ENCODE measurements around the gene HSD17B8.

Gene HSD17B8

DNA sequence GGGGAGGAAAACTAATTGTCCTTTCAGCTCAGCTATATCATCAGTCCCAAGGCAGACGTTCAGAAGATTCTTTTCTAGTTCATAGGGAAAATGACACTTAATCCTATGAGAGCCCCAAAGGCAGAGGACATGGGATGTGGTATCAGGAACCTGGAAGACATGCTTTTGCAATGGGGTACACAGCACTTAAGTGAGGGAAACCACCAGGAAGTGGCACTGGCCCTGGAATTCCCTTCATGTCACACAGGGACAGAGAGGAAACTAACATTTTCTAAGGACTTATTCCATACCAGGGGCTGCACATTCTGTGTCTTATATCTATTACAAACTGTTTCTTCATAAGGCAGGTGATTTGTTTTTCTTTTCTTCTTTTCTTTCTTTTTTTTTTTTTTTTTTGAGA is 39.0 kb downstream of the HSD17B8 start:
- DNase-seq: no peak
- Histone ChIP-seq H3K36me3 (ENCODE audit: control insufficient read depth, insufficient read depth, low read length) (no peaks in the 10 kb centered on the region), H3K27ac (ENCODE audit: insufficient read depth, low read length, poor library complexity, severe bottlenecking) (no peak overlapping the region), H3K4me3 (ENCODE audit: insufficient read depth, low read depth, low read length, poor library complexity, severe bottlenecking) (no peak overlapping the region), H3K27me3 (replicated peaks; ENCODE audit: control insufficient read depth, insufficient read depth, low read length, poor library complexity, severe bottlenecking) (no peaks in the 10 kb centered on the region), H3K4me1 (ENCODE audit: control insufficient read depth, insufficient read depth, low read length, poor library complexity, severe bottlenecking) (peaks cover 6% of the 10 kb centered on the region), H3K9me3 (ENCODE audit: control insufficient read depth, low read length) (no peaks in the 10 kb centered on the region)

DNA sequence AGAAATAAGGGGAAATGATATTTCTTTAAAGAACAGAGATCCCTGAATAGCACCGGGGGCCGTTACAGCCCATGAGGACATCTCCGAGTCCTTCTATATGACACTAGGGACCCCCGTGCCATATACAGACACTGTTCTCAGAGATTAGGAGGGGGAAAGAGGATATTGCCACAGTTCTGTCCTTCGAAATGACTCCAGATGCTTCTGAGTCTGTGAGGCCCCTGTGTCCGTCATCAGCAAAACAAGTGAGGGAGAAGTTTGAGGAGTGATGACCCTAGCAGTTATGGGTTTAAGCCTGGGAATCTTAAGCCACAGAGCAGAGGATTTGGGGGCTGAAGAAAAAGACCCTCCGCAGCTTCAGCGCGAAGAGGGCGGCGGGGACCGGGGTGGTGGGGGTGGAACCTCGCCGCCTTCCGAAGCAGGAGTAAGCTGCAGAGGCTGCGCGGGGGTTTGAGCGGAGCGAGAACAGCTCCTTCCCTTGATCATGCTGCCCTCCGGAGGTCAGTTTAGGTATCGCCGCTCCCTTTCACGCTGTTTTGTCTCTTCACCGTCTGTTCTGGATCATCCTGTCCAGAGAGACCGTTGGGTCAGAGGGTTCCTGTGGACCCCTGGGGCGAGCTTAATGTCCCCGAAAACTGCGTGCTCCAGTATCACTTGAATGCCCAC is 43.7 kb downstream of the HSD17B8 start:
- Histone ChIP-seq H3K27me3 (replicated peaks; ENCODE audit: control insufficient read depth, insufficient read depth, low read length, poor library complexity, severe bottlenecking) (no peaks in the 10 kb centered on the region), H3K4me3 (ENCODE audit: insufficient read depth, low read depth, low read length, poor library complexity, severe bottlenecking) (peak overlapping the region; percentile 60), H3K27ac (ENCODE audit: insufficient read depth, low read length, poor library complexity, severe bottlenecking) (peak overlapping the region; percentile 95), H3K4me1 (ENCODE audit: control insufficient read depth, insufficient read depth, low read length, poor library complexity, severe bottlenecking) (peaks cover 24% of the 10 kb centered on the region), H3K9me3 (ENCODE audit: control insufficient read depth, low read length) (no peaks in the 10 kb centered on the region), H3K36me3 (ENCODE audit: control insufficient read depth, insufficient read depth, low read length) (peaks cover 4% of the 10 kb centered on the region)
- DNase-seq: peak; percentile 69 to 82 (median 77)

DNA sequence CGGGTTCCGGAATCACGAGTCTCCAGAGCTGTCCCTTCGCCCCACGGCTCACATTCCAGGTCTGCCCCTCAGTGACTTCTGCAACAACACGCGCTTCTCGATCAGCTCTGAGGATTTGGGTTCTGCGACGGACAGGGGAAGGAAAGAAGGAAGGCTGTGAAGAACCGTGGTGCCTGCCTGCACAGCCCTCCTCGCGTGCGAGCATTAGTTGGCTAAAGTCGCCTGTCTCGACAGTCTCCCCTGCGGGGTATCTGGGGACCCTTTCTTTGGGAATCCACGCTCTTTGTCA is 44.1 kb downstream of the HSD17B8 start:
- Histone ChIP-seq H3K36me3 (ENCODE audit: control insufficient read depth, insufficient read depth, low read length) (peaks cover 4% of the 10 kb centered on the region), H3K27ac (ENCODE audit: insufficient read depth, low read length, poor library complexity, severe bottlenecking) (peak overlapping the region; percentile 95), H3K9me3 (ENCODE audit: control insufficient read depth, low read length) (no peaks in the 10 kb centered on the region), H3K4me3 (ENCODE audit: insufficient read depth, low read depth, low read length, poor library complexity, severe bottlenecking) (peak overlapping the region; percentile 60), H3K27me3 (replicated peaks; ENCODE audit: control insufficient read depth, insufficient read depth, low read length, poor library complexity, severe bottlenecking) (no peaks in the 10 kb centered on the region), H3K4me1 (ENCODE audit: control insufficient read depth, insufficient read depth, low read length, poor library complexity, severe bottlenecking) (peaks cover 24% of the 10 kb centered on the region)
- peak in 2 of 3 donors; percentile 9 to 29 for DNase-seq

DNA sequence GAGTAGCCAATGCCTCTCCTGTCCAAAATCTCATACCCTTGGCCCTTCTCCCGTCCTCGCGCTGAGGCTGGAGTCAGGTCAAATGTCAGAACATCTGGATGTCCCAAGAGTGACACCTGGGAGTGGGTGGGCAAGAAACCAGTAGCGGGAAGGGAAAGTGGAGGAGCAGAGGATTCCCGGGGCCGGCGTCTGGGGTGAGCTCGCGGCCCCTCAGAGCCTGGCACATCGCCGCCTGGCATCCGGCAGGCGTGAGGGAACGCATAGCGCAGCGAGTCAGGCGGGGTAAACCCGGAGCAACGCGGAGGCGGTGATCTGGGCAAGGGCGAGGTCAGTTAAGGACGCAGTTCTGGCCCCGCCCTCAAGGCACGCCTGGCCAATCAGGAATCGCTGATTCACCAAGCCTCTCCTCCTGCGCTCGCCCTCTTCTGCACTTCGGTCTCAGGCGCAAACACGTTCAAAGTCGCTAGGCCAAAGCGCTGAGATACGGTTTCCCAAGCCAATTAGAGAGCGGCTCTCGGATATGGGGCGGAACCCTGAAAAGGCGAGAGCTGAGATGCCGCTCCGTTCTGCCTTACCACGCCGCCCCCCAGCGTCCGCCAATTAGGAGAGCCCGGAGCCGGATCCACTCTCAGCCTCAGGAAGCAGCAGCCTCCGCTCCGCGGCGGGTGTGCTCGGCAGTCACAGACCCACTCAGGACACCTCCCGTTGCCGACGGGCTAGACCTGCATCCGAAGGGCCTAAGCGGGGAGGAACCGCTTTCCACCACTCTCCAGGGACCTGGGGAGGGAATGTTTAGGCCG is 44.7 kb downstream of the HSD17B8 start:
- H3K4me1 ChIP-seq (ENCODE audit: control insufficient read depth, insufficient read depth, low read length, poor library complexity, severe bottlenecking): peaks cover 24% of the 10 kb centered on the region
- peak; percentile 94 to 96 (median 95) for DNase-seq
- H3K4me3 ChIP-seq (ENCODE audit: insufficient read depth, low read depth, low read length, poor library complexity, severe bottlenecking): peak overlapping the region; percentile 60
- H3K36me3 ChIP-seq (ENCODE audit: control insufficient read depth, insufficient read depth, low read length): peaks cover 4% of the 10 kb centered on the region
- H3K9me3 ChIP-seq (ENCODE audit: control insufficient read depth, low read length): no peaks in the 10 kb centered on the region
- H3K27ac ChIP-seq (ENCODE audit: insufficient read depth, low read length, poor library complexity, severe bottlenecking): peak overlapping the region; percentile 95
- H3K27me3 ChIP-seq (replicated peaks; ENCODE audit: control insufficient read depth, insufficient read depth, low read length, poor library complexity, severe bottlenecking): no peaks in the 10 kb centered on the region

DNA sequence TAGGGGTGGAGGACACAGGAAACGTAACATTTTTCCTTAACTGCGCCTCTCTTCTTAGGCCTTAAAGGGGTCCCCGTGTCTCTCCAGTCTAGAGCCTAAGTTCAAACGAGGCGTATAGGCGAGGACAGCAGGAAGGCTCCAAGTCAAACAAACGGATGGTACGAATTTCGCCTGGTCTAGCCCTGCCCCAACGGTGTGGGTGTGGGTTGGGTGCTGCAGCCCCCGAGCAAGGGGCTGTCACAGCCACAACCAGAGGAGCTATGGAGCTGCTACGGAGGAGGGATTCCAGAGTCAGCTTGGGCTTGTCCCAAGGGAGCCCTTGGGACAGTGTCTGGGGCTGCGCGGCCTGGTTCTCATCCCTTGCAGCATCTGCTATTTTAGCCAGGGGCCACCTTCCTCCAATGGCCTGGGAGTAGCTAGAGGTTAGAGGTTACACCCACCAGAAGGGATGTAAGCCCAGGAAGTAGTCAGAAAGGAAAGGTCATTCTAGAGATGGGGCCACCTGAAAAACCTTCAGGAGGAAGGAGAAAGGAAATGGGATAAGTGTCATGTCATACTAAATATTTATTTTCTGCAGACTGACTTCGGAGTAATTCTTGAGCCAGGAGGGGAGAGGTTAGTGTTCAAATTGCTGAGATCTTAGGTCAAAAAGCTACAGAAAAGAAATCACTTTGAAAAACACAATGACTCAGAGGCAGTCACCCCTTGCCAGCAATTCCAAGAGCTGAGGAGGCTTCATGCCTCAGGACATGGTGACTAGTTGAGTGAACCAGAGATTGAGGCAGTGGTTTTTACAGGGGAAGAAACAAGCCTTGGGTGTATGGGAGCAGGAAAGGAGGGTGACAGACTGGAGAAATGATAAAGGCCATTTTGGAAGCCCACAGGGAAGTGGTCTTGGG is 45.5 kb downstream of the HSD17B8 start:
- Histone ChIP-seq H3K9me3 (ENCODE audit: control insufficient read depth, low read length) (no peaks in the 10 kb centered on the region), H3K27ac (ENCODE audit: insufficient read depth, low read length, poor library complexity, severe bottlenecking) (peak overlapping the region; percentile 87), H3K4me1 (ENCODE audit: control insufficient read depth, insufficient read depth, low read length, poor library complexity, severe bottlenecking) (peaks cover 24% of the 10 kb centered on the region), H3K4me3 (ENCODE audit: insufficient read depth, low read depth, low read length, poor library complexity, severe bottlenecking) (peak overlapping the region; percentile 54), H3K27me3 (replicated peaks; ENCODE audit: control insufficient read depth, insufficient read depth, low read length, poor library complexity, severe bottlenecking) (no peaks in the 10 kb centered on the region), H3K36me3 (ENCODE audit: control insufficient read depth, insufficient read depth, low read length) (peaks cover 4% of the 10 kb centered on the region)
- DNase-seq: no peak

DNA sequence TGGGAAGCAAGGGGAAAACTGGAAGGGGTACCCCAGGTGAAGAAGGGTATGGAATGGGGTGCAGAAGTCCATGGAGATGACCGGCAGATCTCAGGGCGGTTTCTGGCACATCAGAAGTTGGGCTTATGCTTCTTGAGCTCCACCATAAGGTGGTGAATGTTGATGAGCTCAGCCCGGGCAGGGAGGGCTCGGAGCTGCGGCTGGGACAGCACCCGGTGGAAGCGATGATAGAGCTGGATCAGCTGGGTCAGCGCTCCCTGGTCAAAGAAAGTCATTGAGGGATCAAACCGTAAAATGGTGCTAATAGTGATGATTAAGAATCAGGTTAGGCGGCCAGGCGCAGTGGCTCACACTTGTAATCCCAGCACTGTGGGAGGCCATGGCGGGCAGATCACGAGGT is 46.3 kb downstream of the HSD17B8 start:
- H3K9me3 ChIP-seq (ENCODE audit: control insufficient read depth, low read length): no peaks in the 10 kb centered on the region
- DNase-seq: no peak
- H3K27me3 ChIP-seq (replicated peaks; ENCODE audit: control insufficient read depth, insufficient read depth, low read length, poor library complexity, severe bottlenecking): no peaks in the 10 kb centered on the region
- peaks cover 4% of the 10 kb centered on the region for H3K36me3 ChIP-seq (ENCODE audit: control insufficient read depth, insufficient read depth, low read length)
- no peak overlapping the region for H3K4me3 ChIP-seq (ENCODE audit: insufficient read depth, low read depth, low read length, poor library complexity, severe bottlenecking)
- H3K4me1 ChIP-seq (ENCODE audit: control insufficient read depth, insufficient read depth, low read length, poor library complexity, severe bottlenecking): peaks cover 24% of the 10 kb centered on the region
- no peak overlapping the region for H3K27ac ChIP-seq (ENCODE audit: insufficient read depth, low read length, poor library complexity, severe bottlenecking)

DNA sequence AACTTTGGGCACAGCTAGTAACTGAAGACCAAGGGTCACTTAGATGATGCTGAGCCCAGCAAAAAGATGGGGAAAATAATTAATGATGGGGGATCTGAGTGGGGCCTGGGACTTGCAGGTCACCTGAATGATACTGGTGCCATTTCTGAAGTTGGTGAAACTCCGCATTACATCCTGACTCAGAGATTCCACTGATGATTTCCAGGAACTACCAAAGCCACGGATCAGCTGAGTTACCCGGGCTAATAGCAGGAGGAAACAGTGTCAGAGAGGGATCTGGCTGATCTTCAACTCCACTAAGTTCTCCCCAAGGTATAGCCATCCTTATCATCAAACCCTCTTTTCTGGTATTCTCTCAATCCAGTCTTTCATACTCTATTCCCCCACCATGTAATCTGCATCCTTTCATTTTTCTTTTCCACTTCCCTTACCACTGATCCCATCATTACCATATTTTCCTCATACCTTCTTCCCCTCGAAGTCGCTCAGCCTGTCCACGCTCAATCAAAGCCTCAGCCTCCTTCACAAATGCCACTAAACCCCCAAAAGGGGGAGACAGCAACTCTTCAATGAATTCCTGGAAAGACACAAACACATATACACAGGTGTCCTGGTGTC is 47.0 kb downstream of the HSD17B8 start:
- Histone ChIP-seq H3K36me3 (ENCODE audit: control insufficient read depth, insufficient read depth, low read length) (peaks cover 4% of the 10 kb centered on the region), H3K4me1 (ENCODE audit: control insufficient read depth, insufficient read depth, low read length, poor library complexity, severe bottlenecking) (peaks cover 24% of the 10 kb centered on the region), H3K9me3 (ENCODE audit: control insufficient read depth, low read length) (no peaks in the 10 kb centered on the region), H3K4me3 (ENCODE audit: insufficient read depth, low read depth, low read length, poor library complexity, severe bottlenecking) (no peak overlapping the region), H3K27me3 (replicated peaks; ENCODE audit: control insufficient read depth, insufficient read depth, low read length, poor library complexity, severe bottlenecking) (no peaks in the 10 kb centered on the region), H3K27ac (ENCODE audit: insufficient read depth, low read length, poor library complexity, severe bottlenecking) (no peak overlapping the region)
- DNase-seq: no peak

DNA sequence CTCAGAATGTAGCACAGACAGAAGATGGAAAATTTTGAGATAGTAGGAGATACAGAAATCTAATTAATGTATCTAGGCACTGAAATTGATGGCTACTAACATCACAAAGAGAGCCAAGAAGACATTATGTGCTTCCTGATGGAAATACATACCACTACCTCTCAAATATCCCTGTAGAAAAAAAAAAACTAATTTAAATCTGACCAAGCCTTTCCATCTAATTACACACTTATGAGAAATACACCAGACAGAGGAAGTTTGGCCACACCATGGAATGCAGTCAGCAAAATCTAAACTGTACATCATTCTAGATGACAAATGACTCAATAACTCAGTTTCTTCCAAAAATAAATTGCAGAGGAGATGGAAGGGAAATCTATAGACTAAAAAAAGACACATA is 48.3 kb downstream of the HSD17B8 start:
- no peak overlapping the region for H3K27ac ChIP-seq (ENCODE audit: insufficient read depth, low read length, poor library complexity, severe bottlenecking)
- no peak overlapping the region for H3K4me3 ChIP-seq (ENCODE audit: insufficient read depth, low read depth, low read length, poor library complexity, severe bottlenecking)
- H3K9me3 ChIP-seq (ENCODE audit: control insufficient read depth, low read length): no peaks in the 10 kb centered on the region
- H3K36me3 ChIP-seq (ENCODE audit: control insufficient read depth, insufficient read depth, low read length): peaks cover 4% of the 10 kb centered on the region
- H3K4me1 ChIP-seq (ENCODE audit: control insufficient read depth, insufficient read depth, low read length, poor library complexity, severe bottlenecking): peaks cover 24% of the 10 kb centered on the region
- H3K27me3 ChIP-seq (replicated peaks; ENCODE audit: control insufficient read depth, insufficient read depth, low read length, poor library complexity, severe bottlenecking): no peaks in the 10 kb centered on the region
- DNase-seq: no peak

DNA sequence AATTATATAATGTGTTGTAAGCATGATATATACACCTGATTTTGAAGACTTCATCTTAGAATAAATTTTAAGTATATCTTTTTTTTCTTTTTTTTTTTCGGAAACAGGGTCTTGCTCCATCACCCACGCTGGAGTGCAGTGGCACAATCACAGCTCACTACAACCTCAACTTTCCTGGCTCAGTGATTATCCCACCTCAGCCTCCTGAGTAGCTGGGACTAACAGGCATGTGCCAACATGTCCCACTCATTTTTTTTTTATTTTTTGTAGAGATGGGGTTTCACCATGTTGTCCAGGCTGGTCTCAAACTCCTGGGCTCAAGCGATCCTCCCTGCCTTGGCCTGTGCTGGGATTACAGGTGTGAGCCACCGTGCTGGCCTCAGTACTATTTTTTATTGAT is 50.1 kb downstream of the HSD17B8 start:
- Histone ChIP-seq H3K27ac (ENCODE audit: insufficient read depth, low read length, poor library complexity, severe bottlenecking) (no peak overlapping the region), H3K4me3 (ENCODE audit: insufficient read depth, low read depth, low read length, poor library complexity, severe bottlenecking) (no peak overlapping the region), H3K9me3 (ENCODE audit: control insufficient read depth, low read length) (no peaks in the 10 kb centered on the region), H3K27me3 (replicated peaks; ENCODE audit: control insufficient read depth, insufficient read depth, low read length, poor library complexity, severe bottlenecking) (no peaks in the 10 kb centered on the region), H3K36me3 (ENCODE audit: control insufficient read depth, insufficient read depth, low read length) (peaks cover 8% of the 10 kb centered on the region), H3K4me1 (ENCODE audit: control insufficient read depth, insufficient read depth, low read length, poor library complexity, severe bottlenecking) (peaks cover 11% of the 10 kb centered on the region)
- DNase-seq: no peak

Measured in effector memory CD4-positive, alpha-beta T cell (primary cell).